GM23248 (cell line): ENCODE measurements around the gene SYNE1. TPM values are rescaled to one million over a fixed set of nuclear protein-coding genes. Genes with fewer than 3 reads are reported as not detected.
A peak's percentile ranks its signal among the peaks of the same experiment; 100 is the strongest.

Source experiments
- DNase-seq: peaks from one replicate; pipeline ENCODE4 v3.0.0-alpha.2; 2015
- H2AFZ ChIP-seq: fragments of 200-600 bp; sonication (generic); 2 replicates; pipeline ENCODE4 v1.6.1; 2016; ENCODE audit warnings: antibody characterized with exemption
- H3F3A ChIP-seq: fragments of 200-600 bp; sonication (generic); 2 replicates; pipeline ENCODE4 v1.6.1; 2016; ENCODE audit warnings: mild to moderate bottlenecking, antibody characterized with exemption, mixed run types; ENCODE audit not compliant: insufficient read depth
- H3K27ac ChIP-seq: fragments of 200-600 bp; sonication (generic); 2 replicates; pipeline ENCODE4 v1.5.1; 2016; ENCODE audit warnings: mild to moderate bottlenecking
- H3K27me3 ChIP-seq: fragments of 200-600 bp; sonication (generic); replicated peaks from 2 replicates; pipeline ENCODE4 v1.6.1; 2016; ENCODE audit warnings: mild to moderate bottlenecking; ENCODE audit not compliant: insufficient read depth
- H3K36me3 ChIP-seq: fragments of 200-600 bp; sonication (generic); 2 replicates; pipeline ENCODE4 v1.6.1; 2016; ENCODE audit warnings: low read depth, mild to moderate bottlenecking
- H3K4me1 ChIP-seq: fragments of 200-600 bp; sonication (generic); 2 replicates; pipeline ENCODE4 v1.6.1; 2016; ENCODE audit warnings: mild to moderate bottlenecking; ENCODE audit not compliant: insufficient read depth
- H3K4me2 ChIP-seq: fragments of 200-600 bp; sonication (generic); one replicate; pipeline ENCODE4 v1.6.1; 2016; ENCODE audit warnings: mild to moderate bottlenecking; ENCODE audit not compliant: unreplicated experiment
- H3K4me3 ChIP-seq: fragments of 200-600 bp; sonication (generic); 2 replicates; pipeline ENCODE4 v1.5.1; 2016; ENCODE audit warnings: mild to moderate bottlenecking
- H3K79me2 ChIP-seq: fragments of 200-600 bp; sonication (generic); 2 replicates; pipeline ENCODE4 v1.6.1; 2016; ENCODE audit warnings: mild to moderate bottlenecking; ENCODE audit not compliant: insufficient read depth
- H3K9ac ChIP-seq: fragments of 200-600 bp; sonication (generic); 2 replicates; pipeline ENCODE4 v1.6.1; 2016; ENCODE audit warnings: mild to moderate bottlenecking
- H3K9me2 ChIP-seq: fragments of 200-600 bp; sonication (generic); 2 replicates; pipeline ENCODE4 v1.6.1; 2016; ENCODE audit warnings: mixed run types, mild to moderate bottlenecking, moderate library complexity; ENCODE audit not compliant: insufficient read depth
- H3K9me3 ChIP-seq: fragments of 200-600 bp; sonication (generic); one replicate; pipeline ENCODE4 v1.6.1; 2017; ENCODE audit warnings: low read depth
- H4K20me1 ChIP-seq: fragments of 200-600 bp; sonication (generic); 2 replicates; pipeline ENCODE4 v1.6.0; 2016; ENCODE audit not compliant: insufficient read depth
- EZH2 ChIP-seq: fragments of 200-600 bp; sonication (generic); IDR thresholded peaks from 2 replicates; pipeline ENCODE4 v1.6.1; 2018; ENCODE audit warnings: antibody characterized with exemption, mild to moderate bottlenecking; ENCODE audit not compliant: insufficient read depth, poor library complexity, severe bottlenecking
- EZH2phosphoT487 ChIP-seq: fragments of 200-600 bp; sonication (generic); IDR thresholded peaks from 2 replicates; pipeline ENCODE4 v1.6.1; 2018; ENCODE audit warnings: antibody characterized with exemption, moderate library complexity, mild to moderate bottlenecking, low read depth; ENCODE audit not compliant: insufficient read depth
- whole genome bisulfite sequencing, 2 experiments: methylation state at CpG; one replicate each; pipeline ENCODE4 v1.1.6; 2015 to 2017; ENCODE audit warnings: low lambda C conversion rate in 2 of 2, low coverage in 1 of 2; ENCODE audit errors: missing lambda C conversion rate in 2 of 2; 5-methylcytosine and 5-hydroxymethylcytosine counted together
- in situ Hi-C: fragments of 300-500 bp; cut with MboI; formaldehyde crosslinking; loops from 2 replicates; pipeline ENCODE4 v1.15.0; 2020
- polyA plus RNA-seq: library from polyadenylated mRNA; unstranded; fragments of >200 nt; fragmentation: Nextera tagmentation; extraction: Ambion mirVana; gene quantifications from 2 replicates; pipeline ENCODE4 v1.2.1, GENCODE V29; 2016
- total RNA-seq: library from RNA; depleted of rRNA; stranded (reverse); fragments of >200 nt; shearing (Covaris generic); gene quantifications from 2 replicates; pipeline ENCODE4 v1.2.3, GENCODE V29; 2014

The SYNE1 gene
- total and polyA plus RNA-seq, 2 experiments from 2014 or later = 29.2 to 95.4 TPM

GRCh38 chr6:152308306-152308705 is 328.9 kb downstream of the SYNE1 start:
- WGBS, 2 experiments = 81 to 83% methylated on average over 5 of the region's 5 CpGs
- Histone ChIP-seq H3K9me2 (no peaks in the 10 kb centered on the region), H2AFZ (no peak overlapping the region), H4K20me1 (no peaks in the 10 kb centered on the region), H3K9me3 (no peaks in the 10 kb centered on the region), H3K27ac (no peak overlapping the region), H3F3A (peaks cover 16% of the 10 kb centered on the region), H3K27me3 (no peaks in the 10 kb centered on the region), H3K79me2 (no peaks in the 10 kb centered on the region), H3K4me1 (no peaks in the 10 kb centered on the region), H3K9ac (no peak overlapping the region), H3K4me3 (no peak overlapping the region), H3K4me2 (no peak overlapping the region), H3K36me3 (peaks cover 77% of the 10 kb centered on the region)
- no peak for DNase-seq
- no peak for TF ChIP-seq EZH2phosphoT487
- TF ChIP-seq EZH2 = no peak
- in situ Hi-C loops = no loop called here

- H2AFZ ChIP-seq = no peak overlapping the region
- H4K20me1 ChIP-seq = no peaks in the 10 kb centered on the region
- TF ChIP-seq EZH2 (no peak), EZH2phosphoT487 (no peak)
- H3K9me3 ChIP-seq = no peaks in the 10 kb centered on the region
- peaks cover 62% of the 10 kb centered on the region for H3K36me3 ChIP-seq
- 0 out of 2 replicates have a peak, but pooled peaks cover under 1% of the 10 kb centered on the region for H3K79me2 ChIP-seq
- in situ Hi-C loops = no loop called here
- H3K4me2 ChIP-seq = no peak overlapping the region
- no peaks in the 10 kb centered on the region for H3K27me3 ChIP-seq
- H3K9ac ChIP-seq = no peak overlapping the region
- no peaks in the 10 kb centered on the region for H3K9me2 ChIP-seq
- DNase-seq = no peak
- H3K4me3 ChIP-seq = no peak overlapping the region
- WGBS, 2 experiments = 61 to 63% methylated on average over 1 of the region's 1 CpG
- no peak overlapping the region for H3K27ac ChIP-seq
- 0 out of 2 replicates have a peak, but pooled peaks cover 11% of the 10 kb centered on the region for H3K4me1 ChIP-seq
- peaks cover 37% of the 10 kb centered on the region for H3F3A ChIP-seq
Measured at GRCh38 chr6:152305672-152306071, 331.5 kb downstream of the SYNE1 start.

- TF ChIP-seq EZH2 (no peak), EZH2phosphoT487 (no peak)
- in situ Hi-C loops = no loop called here
- no peaks in the 10 kb centered on the region for H4K20me1 ChIP-seq
- WGBS, 2 experiments = 1% methylated on average over 44 of the region's 44 CpGs
- H3K27me3 ChIP-seq = no peaks in the 10 kb centered on the region
- H3K4me2 ChIP-seq = peak overlapping the region; percentile 91
- H3K36me3 ChIP-seq = peaks cover 39% of the 10 kb centered on the region
- peak overlapping the region; percentile 71 for H3K27ac ChIP-seq
- DNase-seq = peak; percentile 97
- 0 out of 2 replicates have a peak, but pooled peaks cover 11% of the 10 kb centered on the region for H3K4me1 ChIP-seq
- no peaks in the 10 kb centered on the region for H3K9me3 ChIP-seq
- H3K9me2 ChIP-seq = no peaks in the 10 kb centered on the region
- H3K79me2 ChIP-seq = peaks cover 10% of the 10 kb centered on the region; the same call in 1 of the 2 replicates
- H2AFZ ChIP-seq = peak overlapping the region; percentile 88
- H3K4me3 ChIP-seq = peak overlapping the region; percentile 80
- peaks cover 34% of the 10 kb centered on the region for H3F3A ChIP-seq
- H3K9ac ChIP-seq = peak overlapping the region; percentile 71
Measured at GRCh38 chr6:152301765-152302568, 335.2 kb downstream of the SYNE1 start.

GRCh38 chr6:152301021-152301764 is 336.0 kb downstream of the SYNE1 start:
- in situ Hi-C loops = no loop called here
- Histone ChIP-seq H3K27me3 (no peaks in the 10 kb centered on the region), H4K20me1 (no peaks in the 10 kb centered on the region), H3K36me3 (peaks cover 39% of the 10 kb centered on the region), H3K9ac (peak overlapping the region; percentile 71), H3K9me2 (no peaks in the 10 kb centered on the region), H2AFZ (peak overlapping the region; percentile 88), H3K27ac (peak overlapping the region; percentile 71), H3K9me3 (no peaks in the 10 kb centered on the region), H3K4me2 (peak overlapping the region; percentile 91), H3K4me1 (0 out of 2 replicates have a peak, but pooled peaks cover 11% of the 10 kb centered on the region), H3F3A (peaks cover 40% of the 10 kb centered on the region), H3K4me3 (peak overlapping the region; percentile 80), H3K79me2 (peaks cover 10% of the 10 kb centered on the region; the same call in 1 of the 2 replicates)
- 19 to 22% methylated on average over 7 of the region's 7 CpGs for WGBS, 2 experiments
- no peak for DNase-seq
- TF ChIP-seq EZH2 (no peak), EZH2phosphoT487 (no peak)
